ENCODE data around the gene KDM2B.

DNA sequence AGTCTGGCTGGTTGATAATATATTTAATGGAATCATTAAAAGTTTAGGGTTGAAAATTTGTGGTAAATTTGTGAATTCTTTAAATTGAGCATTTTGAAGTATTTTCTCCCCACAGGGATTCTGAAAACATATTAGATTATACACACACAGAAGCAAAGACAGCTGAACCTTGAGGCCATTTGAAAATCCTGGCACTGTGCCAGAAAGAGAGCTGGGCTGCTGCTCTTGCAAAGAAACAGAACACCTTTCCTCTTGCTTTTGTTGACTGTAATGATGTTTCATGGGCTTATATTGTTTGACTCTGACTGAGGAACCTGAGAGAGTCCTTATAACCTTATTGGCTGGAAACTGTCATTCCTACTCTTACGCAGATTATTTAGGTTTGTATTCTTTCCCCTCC is 176.1 kb downstream of the KDM2B start:
- TF ChIP-seq GATA3 (IDR thresholded peaks at IDR 0.05; ENCODE audit: low read depth, low read length) (no peak), GATA2 (IDR thresholded peaks at IDR 0.05; ENCODE audit: low read depth, low read length) (no peak)

Data from SH-SY5Y (cell line).